ENCODE measurements around the gene ARHGEF17. TPM values are rescaled to one million over a fixed set of nuclear protein-coding genes. Genes with fewer than 3 reads are reported as not detected.

The ARHGEF17 gene
- total RNA-seq, 3 donors from 2014 or later (not counting 1 experiment from before 2014, with no cell fraction given) = 0.02 to 0.88 (median 0.50) TPM

- no peak for DNase-seq
- peaks cover 16% of the 10 kb centered on the region in 2 donors for H3K4me1 Mint-ChIP-seq
- H3K36me3 Mint-ChIP-seq = no peaks in the 10 kb centered on the region
- Histone ChIP-seq H3K4me1 (ENCODE audit: control insufficient read depth, insufficient read depth, low read length) (peaks cover 29% of the 10 kb centered on the region), H3K27me3 (ENCODE audit: control insufficient read depth, insufficient read depth, low read length) (no peaks in the 10 kb centered on the region), H3K9me3 (ENCODE audit: control insufficient read depth, insufficient read depth, low read length) (no peaks in the 10 kb centered on the region), H3K4me3 (ENCODE audit: low read length) (no peak overlapping the region), H3K36me3 (ENCODE audit: control insufficient read depth, insufficient read depth, low read length) (no peaks in the 10 kb centered on the region), H3K27ac (ENCODE audit: low read length) (no peak overlapping the region)
- intact Hi-C loops (cut with micrococcal nuclease) = no loop called here
- TF ChIP-seq, protein P1, sequence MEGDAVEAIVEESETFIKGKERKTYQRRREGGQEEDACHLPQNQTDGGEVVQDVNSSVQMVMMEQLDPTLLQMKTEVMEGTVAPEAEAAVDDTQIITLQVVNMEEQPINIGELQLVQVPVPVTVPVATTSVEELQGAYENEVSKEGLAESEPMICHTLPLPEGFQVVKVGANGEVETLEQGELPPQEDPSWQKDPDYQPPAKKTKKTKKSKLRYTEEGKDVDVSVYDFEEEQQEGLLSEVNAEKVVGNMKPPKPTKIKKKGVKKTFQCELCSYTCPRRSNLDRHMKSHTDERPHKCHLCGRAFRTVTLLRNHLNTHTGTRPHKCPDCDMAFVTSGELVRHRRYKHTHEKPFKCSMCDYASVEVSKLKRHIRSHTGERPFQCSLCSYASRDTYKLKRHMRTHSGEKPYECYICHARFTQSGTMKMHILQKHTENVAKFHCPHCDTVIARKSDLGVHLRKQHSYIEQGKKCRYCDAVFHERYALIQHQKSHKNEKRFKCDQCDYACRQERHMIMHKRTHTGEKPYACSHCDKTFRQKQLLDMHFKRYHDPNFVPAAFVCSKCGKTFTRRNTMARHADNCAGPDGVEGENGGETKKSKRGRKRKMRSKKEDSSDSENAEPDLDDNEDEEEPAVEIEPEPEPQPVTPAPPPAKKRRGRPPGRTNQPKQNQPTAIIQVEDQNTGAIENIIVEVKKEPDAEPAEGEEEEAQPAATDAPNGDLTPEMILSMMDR (IDR thresholded peaks at IDR 0.05) = no peak
- no peak overlapping the region for H3K4me3 Mint-ChIP-seq
- no peaks in the 10 kb centered on the region for H3K27me3 Mint-ChIP-seq (ENCODE audit: low read depth in 2 of 2)
- WGBS (ENCODE audit: insufficient coverage) = 94% methylated on average over 9 of the region's 9 CpGs
- H3K9me3 Mint-ChIP-seq = no peaks in the 10 kb centered on the region
- H3K27ac Mint-ChIP-seq = peak overlapping the region in 1 of 2 donors; percentile 59
- ATAC-seq = no peak
Measured at GRCh38 chr11:73363147-73363546, 55.1 kb downstream of the ARHGEF17 start.

DNA sequence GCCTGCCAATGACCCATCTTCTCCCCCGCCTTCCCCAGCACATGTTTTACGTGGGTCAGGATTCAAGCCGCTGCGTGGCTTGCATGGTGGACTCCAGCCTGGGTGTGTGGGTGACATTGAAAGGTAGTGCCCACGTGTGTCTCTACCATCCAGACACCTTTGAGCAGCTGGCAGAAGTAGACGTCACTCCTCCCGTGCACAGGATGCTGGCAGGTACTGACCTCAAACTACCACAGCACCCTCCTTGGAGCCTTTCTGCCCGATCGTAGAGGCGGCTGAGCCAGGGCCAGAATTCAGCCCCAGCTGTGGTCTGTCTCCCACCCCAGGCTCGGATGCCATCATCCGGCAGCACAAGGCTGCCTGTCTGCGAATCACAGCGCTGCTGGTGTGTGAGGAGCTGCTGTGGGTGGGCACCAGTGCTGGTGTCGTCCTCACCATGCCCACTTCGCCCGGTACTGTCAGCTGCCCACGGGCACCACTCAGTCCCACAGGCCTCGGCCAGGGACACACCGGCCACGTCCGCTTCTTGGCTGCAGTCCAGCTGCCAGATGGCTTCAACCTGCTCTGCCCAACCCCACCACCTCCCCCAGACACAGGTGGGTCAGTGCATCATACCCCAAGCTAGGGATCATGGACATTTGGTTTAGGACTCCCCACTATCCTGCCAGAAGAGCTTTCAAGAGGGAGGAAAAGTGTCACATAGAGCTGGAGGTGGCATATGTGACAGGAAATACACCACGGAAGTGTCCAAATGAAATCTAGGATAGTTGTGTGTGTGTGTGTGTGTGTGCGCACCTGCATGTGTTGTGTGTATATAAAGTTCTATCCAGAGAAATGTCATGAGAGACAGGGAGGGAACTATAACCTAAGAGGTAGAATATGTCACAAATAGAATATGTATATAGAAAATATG is 57.5 kb downstream of the ARHGEF17 start:
- intact Hi-C loops (cut with micrococcal nuclease) = no loop called here
- Histone ChIP-seq H3K4me3 (ENCODE audit: low read length) (no peak overlapping the region), H3K36me3 (ENCODE audit: control insufficient read depth, insufficient read depth, low read length) (no peaks in the 10 kb centered on the region), H3K4me1 (ENCODE audit: control insufficient read depth, insufficient read depth, low read length) (peaks cover 29% of the 10 kb centered on the region), H3K27me3 (ENCODE audit: control insufficient read depth, insufficient read depth, low read length) (no peaks in the 10 kb centered on the region), H3K9me3 (ENCODE audit: control insufficient read depth, insufficient read depth, low read length) (no peaks in the 10 kb centered on the region), H3K27ac (ENCODE audit: low read length) (peak overlapping the region; percentile 86)
- TF ChIP-seq, protein P1 (IDR thresholded peaks at IDR 0.05) = no peak
- H3K9me3 Mint-ChIP-seq = no peaks in the 10 kb centered on the region
- peak overlapping the region; percentile 72 for H3K4me3 Mint-ChIP-seq
- H3K4me1 Mint-ChIP-seq = peaks cover 16% of the 10 kb centered on the region in 2 donors
- no peak for DNase-seq
- ATAC-seq = peak in 2 of 3 donors; percentile 11 to 32
- WGBS (ENCODE audit: insufficient coverage) = 89% methylated on average over 24 of the region's 24 CpGs
- peak overlapping the region; percentile 85 to 93 for H3K27ac Mint-ChIP-seq
- H3K36me3 Mint-ChIP-seq = no peaks in the 10 kb centered on the region
- no peaks in the 10 kb centered on the region for H3K27me3 Mint-ChIP-seq (ENCODE audit: low read depth in 2 of 2)

DNA sequence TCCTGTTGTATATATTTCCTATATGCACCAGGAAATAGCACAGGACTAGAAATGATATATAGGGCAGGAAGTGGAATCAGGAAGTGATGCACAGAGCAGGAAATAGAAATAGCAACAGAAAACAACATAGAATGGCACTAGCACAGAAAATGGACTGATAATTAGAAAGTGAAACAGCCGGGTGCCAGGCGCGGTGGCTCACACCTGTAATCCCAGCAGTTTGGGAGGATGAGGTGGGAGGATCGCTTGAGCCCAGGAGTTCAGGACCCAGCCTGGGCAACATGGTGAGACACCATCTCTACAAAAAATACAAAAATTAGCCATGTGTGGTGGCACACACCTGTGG is 58.2 kb downstream of the ARHGEF17 start:
- 32% methylated on average over 4 of the region's 4 CpGs for WGBS (ENCODE audit: insufficient coverage)
- peak in 1 of 2 donors; percentile 75 for DNase-seq
- H3K36me3 ChIP-seq (ENCODE audit: control insufficient read depth, insufficient read depth, low read length) = no peaks in the 10 kb centered on the region

More for the DNA sequence above, 58.2 kb downstream of the ARHGEF17 start:
- H3K9me3 ChIP-seq (ENCODE audit: control insufficient read depth, insufficient read depth, low read length) = no peaks in the 10 kb centered on the region
- H3K9me3 Mint-ChIP-seq = no peaks in the 10 kb centered on the region
- peak overlapping the region; percentile 86 for H3K27ac ChIP-seq (ENCODE audit: low read length)
- H3K4me3 ChIP-seq (ENCODE audit: low read length) = no peak overlapping the region
- H3K36me3 Mint-ChIP-seq = no peaks in the 10 kb centered on the region
- H3K4me1 Mint-ChIP-seq = peaks cover 16% of the 10 kb centered on the region in 2 donors
- intact Hi-C loops (cut with micrococcal nuclease) = no loop called here
- H3K27ac Mint-ChIP-seq = peak overlapping the region; percentile 85 to 93
- ATAC-seq = peak; percentile 91 to 93 (median 92)
- peaks cover 29% of the 10 kb centered on the region for H3K4me1 ChIP-seq (ENCODE audit: control insufficient read depth, insufficient read depth, low read length)
- no peaks in the 10 kb centered on the region for H3K27me3 Mint-ChIP-seq (ENCODE audit: low read depth in 2 of 2)
- TF ChIP-seq, protein P1 (IDR thresholded peaks at IDR 0.05) = no peak
- no peaks in the 10 kb centered on the region for H3K27me3 ChIP-seq (ENCODE audit: control insufficient read depth, insufficient read depth, low read length)
- H3K4me3 Mint-ChIP-seq = peak overlapping the region; percentile 72

Measured in natural killer cell (primary cell).